Adrenal gland (tissue), 5 donors: ENCODE measurements around the gene MOB3B.

Experiments
- POLR2A ChIP-seq, 2 donors: fragments of 450-650 bp; IDR thresholded peaks; one replicate each; pipeline ENCODE4 v1.6.1; 2017; ENCODE audit warnings: antibody characterized with exemption in 2 of 2, mild to moderate bottlenecking in 2 of 2, moderate library complexity in 1 of 2
- TF ChIP-seq, protein P1 (sequence below), 6 experiments: fragments of 450-650 bp in 4 of 6; fragments of 200-600 bp in 2 of 6; sonication (generic) in 1 of 6; IDR thresholded peaks; 1 replicate in 5 of 6; 2 replicates in 1 of 6; pipeline versions ENCODE4 v1.5.1 to v1.8.0; 2016 to 2021; ENCODE audit warnings: antibody characterized with exemption in 6 of 6, mild to moderate bottlenecking in 2 of 6, moderate library complexity in 1 of 6
- donor health status: DM: no; HTN: no; CAD: no.

DNA sequence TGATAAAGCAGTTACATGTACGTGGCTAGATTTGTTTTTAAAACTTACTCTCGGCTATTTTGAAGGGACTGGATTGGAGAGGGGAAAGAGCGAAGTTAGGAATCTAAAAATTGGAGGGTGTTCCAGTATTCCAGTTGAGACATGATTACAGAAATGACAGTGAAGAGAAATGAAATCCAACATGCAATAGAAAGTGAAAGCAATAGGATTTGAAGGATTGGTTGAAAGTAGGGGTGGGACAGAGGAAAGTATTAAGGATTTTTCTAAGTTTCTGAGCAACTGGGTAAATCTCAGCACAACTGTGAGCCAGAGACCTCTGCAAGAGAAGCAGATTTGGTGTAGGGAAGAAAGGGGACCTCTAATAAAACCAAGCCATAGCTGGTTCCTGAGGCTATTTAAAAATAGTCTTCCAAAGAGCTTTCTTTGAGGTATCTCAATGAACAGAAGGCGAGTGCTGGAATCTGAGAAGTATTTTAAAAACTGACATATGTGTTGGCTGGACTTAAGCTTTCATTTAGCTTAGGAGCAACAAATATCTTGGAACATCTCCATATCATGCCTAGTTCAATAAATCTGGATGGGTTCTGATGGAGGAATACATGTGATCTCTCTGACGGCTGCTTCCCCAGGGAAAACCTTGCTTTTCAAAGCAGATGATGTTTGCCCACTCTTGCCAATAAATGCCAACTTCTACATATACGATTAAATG is 115.9 kb downstream of the MOB3B start:
- no peak for TF ChIP-seq POLR2A (IDR thresholded peaks at IDR 0.05)
- TF ChIP-seq, protein P1, sequence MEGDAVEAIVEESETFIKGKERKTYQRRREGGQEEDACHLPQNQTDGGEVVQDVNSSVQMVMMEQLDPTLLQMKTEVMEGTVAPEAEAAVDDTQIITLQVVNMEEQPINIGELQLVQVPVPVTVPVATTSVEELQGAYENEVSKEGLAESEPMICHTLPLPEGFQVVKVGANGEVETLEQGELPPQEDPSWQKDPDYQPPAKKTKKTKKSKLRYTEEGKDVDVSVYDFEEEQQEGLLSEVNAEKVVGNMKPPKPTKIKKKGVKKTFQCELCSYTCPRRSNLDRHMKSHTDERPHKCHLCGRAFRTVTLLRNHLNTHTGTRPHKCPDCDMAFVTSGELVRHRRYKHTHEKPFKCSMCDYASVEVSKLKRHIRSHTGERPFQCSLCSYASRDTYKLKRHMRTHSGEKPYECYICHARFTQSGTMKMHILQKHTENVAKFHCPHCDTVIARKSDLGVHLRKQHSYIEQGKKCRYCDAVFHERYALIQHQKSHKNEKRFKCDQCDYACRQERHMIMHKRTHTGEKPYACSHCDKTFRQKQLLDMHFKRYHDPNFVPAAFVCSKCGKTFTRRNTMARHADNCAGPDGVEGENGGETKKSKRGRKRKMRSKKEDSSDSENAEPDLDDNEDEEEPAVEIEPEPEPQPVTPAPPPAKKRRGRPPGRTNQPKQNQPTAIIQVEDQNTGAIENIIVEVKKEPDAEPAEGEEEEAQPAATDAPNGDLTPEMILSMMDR (IDR thresholded peaks at IDR 0.05) = no peak
